ENCODE results near the gene HSPA12B.

Gene HSPA12B

GRCh38 chr20:3729811-3730540, 2.5 kb upstream of the HSPA12B start:
- DNase-seq (ENCODE audit: low read depth) = no peak

- DNase-seq (ENCODE audit: low read depth) = no peak
Measured at GRCh38 chr20:3730803-3731672, 1.4 kb upstream of the HSPA12B start.

- DNase-seq (ENCODE audit: low read depth) = no peak
Measured at GRCh38 chr20:3731944-3732326, 550 bp upstream of the HSPA12B start.

GRCh38 chr20:3733119-3733995, 872 bp downstream of the HSPA12B start:
- no peak for DNase-seq (ENCODE audit: low read depth)

- no peak for DNase-seq (ENCODE audit: low read depth)
Measured at GRCh38 chr20:3734111-3734843, 1.8 kb downstream of the HSPA12B start.

- no peak for DNase-seq (ENCODE audit: low read depth)
Measured at GRCh38 chr20:3735768-3736167, 3.3 kb downstream of the HSPA12B start.

GRCh38 chr20:3738111-3739053, 5.9 kb downstream of the HSPA12B start:
- no peak for DNase-seq (ENCODE audit: low read depth)

- DNase-seq (ENCODE audit: low read depth) = no peak
Measured at GRCh38 chr20:3739054-3739925, 6.8 kb downstream of the HSPA12B start.

GRCh38 chr20:3739926-3740451, 7.5 kb downstream of the HSPA12B start:
- DNase-seq (ENCODE audit: low read depth) = no peak

- no peak for DNase-seq (ENCODE audit: low read depth)
Measured at GRCh38 chr20:3740615-3741301, 8.3 kb downstream of the HSPA12B start.

GRCh38 chr20:3741836-3742458, 9.5 kb downstream of the HSPA12B start:
- no peak for DNase-seq (ENCODE audit: low read depth)

- no peak for DNase-seq (ENCODE audit: low read depth)
Measured at GRCh38 chr20:3743251-3743650, 10.8 kb downstream of the HSPA12B start.

- DNase-seq (ENCODE audit: low read depth) = no peak
Measured at GRCh38 chr20:3744037-3744436, 11.6 kb downstream of the HSPA12B start.

- DNase-seq (ENCODE audit: low read depth) = peak; percentile 42
Measured at GRCh38 chr20:3744806-3745685, 12.6 kb downstream of the HSPA12B start.

GRCh38 chr20:3745686-3746173, 13.2 kb downstream of the HSPA12B start:
- DNase-seq (ENCODE audit: low read depth) = no peak

GRCh38 chr20:3747471-3747870, 15.0 kb downstream of the HSPA12B start:
- no peak for DNase-seq (ENCODE audit: low read depth)

GRCh38 chr20:3748073-3748472, 15.6 kb downstream of the HSPA12B start:
- no peak for DNase-seq (ENCODE audit: low read depth)
